ENCODE data around the gene ANO5. TPM values are rescaled to one million over a fixed set of nuclear protein-coding genes. Genes with fewer than 3 reads are reported as not detected.

The ANO5 gene
- total and polyA plus RNA-seq, 9 of the 15 experiments (the other 6 are each of a cell fraction or from before 2014, with no cell fraction given): 0.16 to 0.58 (median 0.28) TPM

DNA sequence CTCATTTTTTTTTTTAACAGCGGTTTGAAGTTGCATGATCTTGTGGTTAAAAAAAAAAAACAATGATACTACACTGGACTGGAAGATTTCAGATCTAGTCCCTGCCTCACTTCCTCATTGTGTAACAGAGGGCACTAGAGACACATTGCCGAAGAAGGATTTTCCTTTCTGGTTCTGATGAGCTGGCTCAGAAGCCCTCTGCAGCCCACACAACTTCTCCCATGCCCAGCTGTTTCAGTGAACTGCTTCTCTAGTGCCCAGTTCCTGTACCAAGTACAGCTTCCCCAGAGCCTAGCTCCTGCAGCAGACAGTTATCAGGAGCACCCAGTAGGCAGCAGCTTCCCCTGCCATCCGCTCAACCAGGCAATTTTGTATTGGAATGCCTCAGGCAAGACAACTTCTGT is 29.5 kb upstream of the ANO5 start:
- in situ Hi-C loops (cut with MboI): no loop called here
- WGBS (ENCODE audit: insufficient coverage, low coverage, missing lambda C conversion rate): 0% methylated on average over 3 of the region's 3 CpGs
- TF ChIP-seq, protein P1, sequence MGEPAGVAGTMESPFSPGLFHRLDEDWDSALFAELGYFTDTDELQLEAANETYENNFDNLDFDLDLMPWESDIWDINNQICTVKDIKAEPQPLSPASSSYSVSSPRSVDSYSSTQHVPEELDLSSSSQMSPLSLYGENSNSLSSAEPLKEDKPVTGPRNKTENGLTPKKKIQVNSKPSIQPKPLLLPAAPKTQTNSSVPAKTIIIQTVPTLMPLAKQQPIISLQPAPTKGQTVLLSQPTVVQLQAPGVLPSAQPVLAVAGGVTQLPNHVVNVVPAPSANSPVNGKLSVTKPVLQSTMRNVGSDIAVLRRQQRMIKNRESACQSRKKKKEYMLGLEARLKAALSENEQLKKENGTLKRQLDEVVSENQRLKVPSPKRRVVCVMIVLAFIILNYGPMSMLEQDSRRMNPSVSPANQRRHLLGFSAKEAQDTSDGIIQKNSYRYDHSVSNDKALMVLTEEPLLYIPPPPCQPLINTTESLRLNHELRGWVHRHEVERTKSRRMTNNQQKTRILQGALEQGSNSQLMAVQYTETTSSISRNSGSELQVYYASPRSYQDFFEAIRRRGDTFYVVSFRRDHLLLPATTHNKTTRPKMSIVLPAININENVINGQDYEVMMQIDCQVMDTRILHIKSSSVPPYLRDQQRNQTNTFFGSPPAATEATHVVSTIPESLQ (CRISPR knock-in tag; IDR thresholded peaks at IDR 0.05): no peak
- TF ChIP-seq RBBP5 (IDR thresholded peaks at IDR 0.05; ENCODE audit: borderline replicate concordance, insufficient read depth, low read length, poor library complexity, severe bottlenecking) (no peak), SRSF7 (optimal IDR thresholded peaks at IDR 0.05; ENCODE audit: low read depth, low read length) (no peak), MCM2 (IDR thresholded peaks at IDR 0.05; ENCODE audit: low read depth) (no peak), ZNF584 (CRISPR knock-in tag; IDR thresholded peaks at IDR 0.05; ENCODE audit: low read depth) (no peak), NEUROD1 (IDR thresholded peaks at IDR 0.05; ENCODE audit: borderline replicate concordance, low read depth, low read length, partially characterized antibody) (no peak), ADNP (tag; IDR thresholded peaks at IDR 0.05) (no peak)
- ChIA-PET CTCF (ENCODE audit: low intra/inter-chr PET ratio) (no interaction called here), POLR2A (no interaction called here)
- FAIRE-seq (no peak), ATAC-seq (no peak), DNase-seq (ENCODE audit: extremely low read depth in 1 of 4, low spot score in 3 of 4) (no peak)
- no peaks in the 10 kb centered on the region for H3K4me1 ChIP-seq (replicated peaks in 1 of 2; ENCODE audit: control insufficient read depth in 2 of 2, insufficient read depth in 2 of 2, low read length in 2 of 2)
- no peaks in the 10 kb centered on the region for H3K79me2 ChIP-seq (ENCODE audit: control insufficient read depth, insufficient read depth, low read length)
- no TSS peak for BruUV-seq (replicated peaks)
- H3K9me3 ChIP-seq (replicated peaks; ENCODE audit: control insufficient read depth, insufficient read depth, low read depth, low read length): no peaks in the 10 kb centered on the region
- H3K4me3 ChIP-seq: no peak overlapping the region
- H3K4me2 ChIP-seq (ENCODE audit: insufficient read depth, low read length): no peak overlapping the region
- H3K27ac ChIP-seq (ENCODE audit: extremely low read depth, low read depth, low read length): no peak overlapping the region
- no peaks in the 10 kb centered on the region for H3K9me1 ChIP-seq (ENCODE audit: control insufficient read depth, insufficient read depth, low read length)
- no peaks in the 10 kb centered on the region for H4K20me1 ChIP-seq (replicated peaks; ENCODE audit: control insufficient read depth, insufficient read depth, low read length)
- H3K27me3 ChIP-seq (ENCODE audit: control insufficient read depth in 2 of 2, insufficient read depth in 2 of 2, low read length in 2 of 2): no peaks in the 10 kb centered on the region
- intact Hi-C loops (cut with micrococcal nuclease): loop anchor here (10.0 kb wide), 1 partner anchor 141 kb away; no protein-coding TSS in a partner anchor
- no peaks in the 10 kb centered on the region for H3K36me3 ChIP-seq (ENCODE audit: control insufficient read depth, insufficient read depth, low read length)
- no peak overlapping the region for H2AFZ ChIP-seq (ENCODE audit: low read depth, low read length)
- no peak overlapping the region for H3K9ac ChIP-seq (ENCODE audit: insufficient read depth in 1 of 2, low read depth in 2 of 2, low read length in 2 of 2)
